NCI-H146 (cell line): ENCODE data around the gene PMPCA.

Experiments used
- DNase-seq: peaks from one replicate; lab custom pipeline; 2025; lab: John Stamatoyannopoulos, UW

Gene PMPCA

DNA sequence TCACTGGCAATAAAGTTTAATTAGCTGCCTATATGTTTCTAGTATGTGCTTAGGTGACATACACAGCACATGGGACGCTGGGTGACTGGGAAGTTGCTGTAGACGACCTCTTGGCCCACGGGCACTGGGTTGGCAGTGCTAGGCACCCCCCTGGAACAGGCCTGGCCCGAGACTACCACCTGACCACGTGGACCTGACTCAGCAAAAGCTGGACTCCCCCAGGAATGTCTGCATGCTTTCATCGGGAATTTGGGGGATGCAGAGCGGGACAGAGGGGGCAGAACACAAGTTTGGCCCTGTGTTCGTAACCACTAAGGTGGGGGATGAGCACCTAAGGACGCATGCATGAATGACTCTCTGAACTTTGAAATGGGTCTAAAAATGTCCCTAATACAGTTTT, 45.8 kb downstream of the PMPCA start:
- no peak for DNase-seq

DNA sequence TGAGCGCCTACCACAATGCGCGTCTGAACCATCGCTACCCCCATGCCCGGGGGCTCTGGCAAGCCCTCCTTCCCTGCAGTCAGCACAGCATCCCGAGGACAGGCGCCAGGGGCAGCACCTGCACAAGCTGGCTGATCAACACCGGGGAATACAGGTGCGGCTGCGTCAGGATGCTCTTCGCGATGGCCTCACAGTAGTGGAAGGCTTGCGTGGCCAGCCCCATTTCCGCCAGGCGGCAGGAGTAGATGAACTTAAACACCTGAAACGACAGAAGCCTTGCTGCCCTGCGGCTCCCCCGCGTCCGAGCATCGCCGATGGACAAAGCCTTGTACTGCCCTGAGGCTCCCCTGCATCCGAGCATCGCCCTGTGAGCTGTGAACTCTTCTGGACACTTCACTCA, 46.9 kb downstream of the PMPCA start:
- DNase-seq, result no peak

DNA sequence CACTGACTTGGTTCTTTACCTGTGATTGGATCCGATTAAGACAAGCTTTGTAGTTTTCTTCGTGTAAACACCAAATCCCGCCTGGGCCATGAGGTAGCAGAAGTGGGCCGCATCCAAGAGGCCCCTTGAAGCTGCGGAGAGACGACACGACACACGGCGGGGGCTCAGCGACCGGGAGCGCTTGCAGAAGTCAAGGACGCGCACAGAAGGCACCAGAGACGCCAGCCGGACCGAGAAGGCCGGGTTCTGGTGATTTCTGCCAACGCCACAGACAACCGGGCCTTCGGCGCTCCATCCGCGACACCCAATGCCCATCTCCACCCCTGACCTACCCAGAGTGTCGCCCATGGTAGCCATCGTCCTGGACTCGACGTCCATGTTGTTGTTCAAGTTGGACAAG, 49.0 kb downstream of the PMPCA start:
- DNase-seq, result no peak

DNA sequence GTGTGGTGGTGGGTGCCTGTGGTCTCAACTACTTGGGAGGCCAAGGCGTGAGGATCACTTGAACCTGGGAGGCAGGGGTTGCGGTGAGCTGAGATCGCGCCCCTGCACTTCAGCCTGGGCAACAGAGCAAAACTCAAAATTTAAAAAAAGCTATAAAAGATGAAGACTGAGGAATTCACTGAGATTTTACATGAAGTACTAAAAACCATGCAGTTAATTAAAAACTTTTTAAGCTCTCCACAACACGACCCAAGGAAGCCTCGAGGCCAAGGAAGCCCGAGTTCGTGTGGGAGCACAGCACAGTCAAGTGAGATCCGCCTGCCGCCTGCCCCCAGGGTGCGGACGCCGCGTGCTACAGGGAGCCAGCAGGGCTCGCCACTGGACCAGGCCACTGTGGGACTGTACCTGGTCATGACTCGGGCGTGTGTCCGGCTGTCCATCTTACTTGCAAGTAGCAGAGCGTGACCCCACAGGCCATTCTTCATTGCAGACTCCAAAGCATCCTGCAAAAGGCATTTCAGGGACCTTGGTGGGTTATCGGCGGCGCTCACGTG, 50.4 kb downstream of the PMPCA start:
- DNase-seq, result no peak

DNA sequence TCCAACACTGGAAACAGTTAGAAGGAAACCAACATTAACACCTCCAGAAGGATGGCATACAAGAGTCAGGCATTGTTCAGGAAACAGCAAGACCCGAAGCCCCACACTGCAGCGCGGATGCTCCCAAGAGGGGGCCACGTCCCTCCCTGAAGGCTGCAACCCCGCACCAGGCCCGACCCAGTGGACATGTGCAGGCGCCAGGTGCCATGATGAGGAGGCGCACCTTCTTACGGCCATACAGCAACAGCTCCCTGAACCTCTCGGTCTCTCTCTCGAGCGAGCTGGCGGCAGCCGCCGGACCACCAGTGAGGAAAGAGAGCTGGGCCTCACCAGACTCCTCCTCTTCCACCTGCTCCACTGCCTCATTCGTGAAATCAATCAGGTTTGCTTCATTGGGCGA, 52.2 kb downstream of the PMPCA start:
- DNase-seq, result no peak

DNA sequence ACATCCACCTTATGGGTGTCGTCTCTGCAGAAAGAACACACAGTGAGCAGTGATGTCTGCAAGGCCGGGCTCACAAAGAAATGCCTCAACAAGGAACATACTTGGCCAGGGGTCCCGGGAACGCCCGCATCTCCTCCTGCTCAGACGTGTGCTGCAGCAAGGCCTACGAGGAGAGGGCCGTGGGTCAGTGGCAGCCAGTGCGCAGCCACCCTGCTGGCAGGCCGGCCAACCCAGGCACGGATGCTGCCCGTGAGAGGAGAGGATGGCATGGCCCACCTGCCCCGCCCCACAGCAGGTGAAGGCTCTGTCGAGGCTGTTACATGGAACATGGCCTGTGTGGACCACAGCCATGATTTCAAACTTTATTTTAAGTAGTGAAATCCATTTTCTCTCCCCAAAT, 53.1 kb downstream of the PMPCA start:
- no peak for DNase-seq

DNA sequence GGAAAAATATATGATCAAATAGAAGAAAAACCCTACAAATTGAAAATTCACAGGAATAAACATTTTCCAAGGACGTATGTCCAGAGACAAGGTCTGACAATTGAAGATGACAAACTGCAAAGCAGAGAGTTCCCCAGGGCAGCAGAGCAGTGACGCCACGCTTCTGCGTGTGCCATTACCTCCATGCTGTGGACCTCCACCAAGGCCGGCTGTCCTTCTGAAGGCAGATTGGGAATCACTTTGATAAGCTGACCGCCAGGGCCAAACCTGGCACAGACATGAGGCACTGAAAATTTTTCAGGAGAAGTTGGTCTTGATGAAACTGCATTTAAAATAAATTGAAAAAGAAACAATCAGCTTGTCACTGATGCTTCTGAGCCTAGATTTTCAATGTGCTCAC, 53.8 kb downstream of the PMPCA start:
- DNase-seq, result no peak

DNA sequence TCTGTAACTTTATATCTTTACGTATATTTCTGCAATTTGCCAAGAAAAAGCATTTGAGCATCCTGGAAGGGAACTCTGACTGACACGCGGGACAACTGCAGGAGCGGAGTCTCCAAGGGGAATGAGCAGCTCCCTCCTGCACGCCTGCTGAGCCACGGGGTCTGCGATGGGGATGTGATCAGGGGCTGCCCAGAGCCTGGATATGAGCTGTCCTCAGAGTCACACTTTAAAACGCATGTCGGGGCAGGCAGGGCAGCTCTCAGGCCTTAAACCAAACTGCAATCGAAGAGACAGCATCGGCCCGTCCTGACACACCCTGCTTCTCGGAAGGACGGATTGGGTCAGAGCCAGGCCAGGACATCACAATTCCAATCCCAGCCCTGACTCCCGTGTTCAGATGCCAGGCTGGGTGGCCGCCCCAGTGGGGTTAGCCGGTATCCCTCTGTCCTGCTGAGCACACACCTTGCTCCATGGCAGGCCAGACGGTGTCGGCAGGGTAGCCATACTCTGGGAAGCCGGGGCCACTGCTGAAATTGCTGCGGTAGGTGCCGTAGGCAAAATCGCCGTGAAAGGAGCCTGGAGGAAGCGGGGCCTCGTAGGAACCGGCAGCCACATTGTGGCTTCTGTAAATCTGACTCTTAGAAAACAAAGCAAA, 55.2 kb downstream of the PMPCA start:
- no peak for DNase-seq

DNA sequence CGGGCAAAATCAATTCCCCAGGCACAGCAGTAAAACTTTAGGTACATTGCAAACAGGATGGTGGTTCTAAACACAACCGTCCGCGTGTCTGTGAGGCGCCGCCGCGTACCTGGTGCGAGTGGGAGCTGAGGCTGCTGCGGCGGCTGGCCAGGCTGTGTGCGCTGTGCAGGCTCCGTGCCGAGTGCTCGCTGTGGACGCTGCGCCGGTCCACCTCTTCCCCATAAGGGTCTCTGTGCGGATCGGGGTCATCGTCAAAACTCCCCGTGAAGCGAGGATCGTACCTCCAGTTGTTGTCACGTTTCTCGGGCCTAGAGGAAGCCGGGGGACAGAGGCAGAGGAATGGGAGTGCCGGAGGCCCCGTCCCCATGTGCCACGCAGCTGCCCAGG, 55.7 kb downstream of the PMPCA start:
- no peak for DNase-seq

DNA sequence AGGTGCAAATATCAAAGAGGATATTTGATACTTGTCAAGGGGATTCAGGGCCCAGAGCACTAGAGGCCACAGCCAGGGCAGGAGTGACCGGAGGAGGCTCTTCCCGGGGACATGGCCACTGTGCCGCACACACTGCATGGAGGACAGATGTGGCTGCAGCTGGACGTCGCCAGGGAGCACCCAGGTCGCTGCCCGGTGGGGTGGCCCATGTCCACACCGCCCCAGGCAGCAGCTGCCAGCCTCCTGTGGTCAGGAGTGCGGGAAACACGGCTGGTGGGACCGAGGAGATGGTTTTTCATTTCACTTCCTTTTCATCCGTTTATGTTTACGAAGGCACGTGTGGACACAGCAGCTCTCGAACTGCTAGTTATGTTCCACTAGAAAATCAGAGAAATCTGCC, 57.3 kb downstream of the PMPCA start:
- DNase-seq, result no peak

DNA sequence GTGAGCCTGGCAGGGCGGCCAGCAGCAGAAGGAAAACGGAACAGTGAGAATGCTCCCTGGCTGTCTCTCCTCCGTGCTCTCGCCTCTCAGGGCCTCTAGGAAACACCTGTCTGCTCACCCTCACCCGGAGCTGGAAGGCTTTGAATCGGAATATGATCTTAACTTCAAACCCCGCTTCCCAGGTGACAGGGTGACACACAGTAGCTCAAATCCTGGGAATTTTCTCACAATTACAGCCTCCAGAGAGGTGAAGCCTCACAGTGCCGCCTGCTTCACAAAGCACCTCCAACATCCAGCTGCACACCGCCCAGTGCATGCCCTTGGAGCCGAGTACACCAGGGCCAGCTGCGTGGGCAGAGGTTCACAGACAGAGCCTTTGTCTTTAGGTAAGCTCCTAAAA, 59.9 kb downstream of the PMPCA start:
- no peak for DNase-seq

DNA sequence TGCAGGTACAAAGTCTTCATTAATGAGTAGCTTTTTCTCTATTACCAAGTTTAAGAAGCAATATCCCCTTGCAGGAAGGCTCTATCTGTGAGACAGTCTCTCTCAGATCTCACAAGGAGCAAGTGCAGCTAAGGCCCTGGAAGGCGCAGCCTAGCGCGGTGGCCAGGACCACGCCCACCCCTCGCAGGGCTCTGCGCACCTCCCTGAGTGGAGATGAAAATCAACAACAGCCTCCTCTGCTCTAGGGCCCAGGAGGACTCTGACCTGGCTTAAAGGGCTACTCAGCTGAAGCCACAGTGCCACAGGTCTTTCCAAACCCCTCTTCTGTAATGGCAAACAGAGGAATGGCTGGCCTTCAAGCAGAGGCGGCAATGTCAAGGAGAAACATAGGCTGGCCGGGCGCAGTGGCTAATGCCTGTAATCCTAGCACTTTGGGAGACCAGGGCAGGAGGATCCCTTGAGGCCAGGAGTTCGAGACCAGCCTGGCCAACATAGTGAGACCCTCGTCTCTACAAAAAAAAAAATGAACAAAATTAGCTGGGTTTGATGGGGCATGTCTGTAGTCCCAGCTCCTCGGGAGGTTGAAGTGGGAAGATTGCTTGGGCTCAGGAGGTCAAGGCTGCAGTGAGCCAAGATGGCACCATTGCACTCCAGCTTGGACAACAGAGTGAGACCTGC, 60.5 kb downstream of the PMPCA start:
- no peak for DNase-seq

DNA sequence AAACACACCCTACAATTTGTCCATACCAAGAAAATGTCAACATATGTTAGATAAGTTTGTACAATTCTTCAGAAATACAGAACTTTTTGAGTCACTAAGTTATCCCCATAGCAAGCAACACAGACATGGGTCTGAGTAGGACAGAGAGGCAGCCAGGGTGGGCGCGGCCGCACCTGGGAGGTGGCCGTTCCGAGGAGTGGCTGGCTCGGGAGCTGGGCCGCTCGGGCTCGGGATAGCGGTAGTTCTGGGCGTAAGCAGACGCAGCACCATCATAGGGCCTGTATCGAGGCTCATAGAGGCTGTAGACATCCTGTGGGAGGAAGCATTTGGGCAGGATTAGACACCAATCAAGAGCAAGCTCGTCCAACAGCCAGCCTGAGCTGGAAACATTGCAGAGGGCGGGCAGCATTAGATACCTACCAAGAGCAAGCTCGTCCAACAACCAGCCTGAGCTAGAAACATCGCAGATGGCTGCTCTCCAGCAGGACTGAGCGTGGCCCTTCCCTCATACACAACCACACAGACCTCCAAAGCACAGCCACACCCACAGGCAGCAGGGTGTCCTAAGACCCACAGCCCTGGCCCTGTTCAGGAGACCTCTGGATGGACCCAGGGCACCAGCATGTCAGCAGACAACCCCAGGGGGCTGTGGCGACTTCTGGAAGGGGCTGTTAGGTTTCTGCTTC, 61.5 kb downstream of the PMPCA start:
- no peak for DNase-seq

DNA sequence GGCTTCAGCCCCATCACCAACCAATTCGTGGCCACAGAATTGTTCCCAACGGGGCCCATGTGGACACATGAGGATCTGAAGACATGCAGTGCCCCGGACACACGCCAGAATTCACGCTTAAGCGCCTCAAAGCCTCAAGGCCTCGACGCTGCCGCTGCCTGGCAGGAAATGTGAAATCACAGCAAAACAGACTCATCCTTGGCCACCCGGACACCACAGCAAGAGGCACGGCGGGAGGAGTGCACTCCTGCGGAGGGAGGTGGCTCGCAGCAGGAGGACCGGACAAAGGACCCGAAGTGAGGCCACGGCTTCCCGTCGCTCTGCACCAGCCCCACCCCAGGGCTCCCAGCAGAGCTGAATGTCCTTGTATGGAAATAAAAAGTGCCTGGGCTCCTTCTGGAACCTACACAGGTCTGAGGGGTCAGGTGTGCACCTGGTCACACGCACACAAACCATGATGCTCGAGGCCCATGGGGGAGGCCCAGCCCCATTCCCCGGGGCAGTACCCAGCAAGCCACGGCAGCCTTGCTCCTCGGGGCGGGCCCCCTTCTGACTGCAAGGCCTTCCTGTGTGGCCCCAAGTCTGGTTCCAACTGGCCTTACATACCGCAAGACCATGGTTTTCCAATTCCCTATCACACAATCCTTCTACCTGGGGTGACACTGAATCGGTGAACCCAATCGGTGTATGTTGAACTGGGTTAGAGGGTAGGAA, 62.3 kb downstream of the PMPCA start:
- DNase-seq, result no peak

DNA sequence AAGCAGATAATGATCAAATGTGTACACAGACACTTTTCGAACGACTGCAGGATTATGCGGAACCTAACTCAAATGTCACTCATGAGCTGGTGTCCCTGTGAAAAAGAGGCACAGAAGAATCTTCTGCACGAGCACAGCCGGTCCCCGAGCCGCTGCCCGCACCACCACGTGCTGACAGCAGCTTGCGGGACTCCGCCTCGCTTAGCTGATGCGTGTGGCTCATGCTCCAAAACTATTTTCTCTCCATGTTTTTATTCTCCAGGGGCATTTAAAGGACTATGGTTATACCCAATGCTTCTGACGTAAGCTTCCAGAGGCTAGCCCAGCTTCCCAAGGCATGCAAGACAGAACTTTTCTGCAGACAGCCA, 62.9 kb downstream of the PMPCA start:
- no peak for DNase-seq
